ENCODE data around the gene ENOX1.

ENOX1 gene

DNA sequence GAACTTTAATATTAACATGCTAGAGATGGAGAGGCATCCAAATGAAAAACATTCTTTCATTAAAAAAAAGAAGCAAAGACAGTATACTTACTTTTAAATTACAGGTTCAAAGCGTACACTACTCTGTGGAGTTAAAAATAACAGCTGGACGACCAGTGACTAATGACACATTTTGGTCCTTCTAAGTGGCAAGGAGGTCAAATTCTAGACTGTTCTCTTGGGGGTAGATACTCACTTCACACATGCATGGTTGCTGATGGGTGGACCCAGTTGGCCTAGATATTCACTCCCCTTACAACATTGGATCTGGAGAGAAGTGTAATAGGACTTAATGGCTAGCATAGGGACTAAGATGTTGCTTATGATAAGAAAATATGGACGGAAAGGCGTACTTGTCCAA is 461.1 kb downstream of the ENOX1 start:
- Histone ChIP-seq H3K27ac (no peak overlapping the region), H3K36me3 (ENCODE audit: insufficient read depth, low read length) (no peaks in the 10 kb centered on the region), H3K9me3 (ENCODE audit: low read depth, low read length) (no peaks in the 10 kb centered on the region), H3K4me3 (no peak overlapping the region), H3K9ac (ENCODE audit: insufficient read length) (no peak overlapping the region)
- TF ChIP-seq FOXP2 (optimal IDR thresholded peaks at IDR 0.05; ENCODE audit: control extremely low read depth, extremely low read length, insufficient read depth) (no peak), POLR2AphosphoS5 (IDR thresholded peaks at IDR 0.05; ENCODE audit: borderline replicate concordance, low read depth, low read length) (no peak), EZH2 (IDR thresholded peaks at IDR 0.05) (no peak)
- DNase-seq (ENCODE audit: low read depth, low spot score): no peak

DNA sequence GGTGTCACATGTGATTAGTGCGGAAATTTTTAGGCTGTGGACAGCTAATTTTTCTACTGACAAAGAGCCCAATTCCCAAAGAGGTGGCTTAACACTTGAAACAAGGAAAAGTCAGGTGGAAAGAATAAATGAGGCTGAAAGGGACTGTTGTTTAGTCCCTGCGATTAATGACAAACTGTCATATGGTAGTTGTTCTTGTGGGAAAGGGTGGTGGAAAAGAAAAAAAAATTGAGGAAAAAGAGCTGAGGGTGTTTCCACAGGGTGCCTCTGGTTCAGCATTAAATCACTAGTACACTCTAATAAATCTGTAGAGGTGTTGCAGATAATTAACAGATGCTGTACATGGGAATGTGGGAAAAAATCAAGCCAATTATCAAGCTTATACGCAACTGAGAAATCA is 462.6 kb downstream of the ENOX1 start:
- Histone ChIP-seq H3K27ac (no peak overlapping the region), H3K4me3 (no peak overlapping the region), H3K9me3 (ENCODE audit: low read depth, low read length) (no peaks in the 10 kb centered on the region), H3K36me3 (ENCODE audit: insufficient read depth, low read length) (no peaks in the 10 kb centered on the region), H3K9ac (ENCODE audit: insufficient read length) (no peak overlapping the region)
- DNase-seq (ENCODE audit: low read depth, low spot score): no peak
- TF ChIP-seq POLR2AphosphoS5 (IDR thresholded peaks at IDR 0.05; ENCODE audit: borderline replicate concordance, low read depth, low read length) (no peak), FOXP2 (optimal IDR thresholded peaks at IDR 0.05; ENCODE audit: control extremely low read depth, extremely low read length, insufficient read depth) (no peak), EZH2 (IDR thresholded peaks at IDR 0.05) (no peak)

DNA sequence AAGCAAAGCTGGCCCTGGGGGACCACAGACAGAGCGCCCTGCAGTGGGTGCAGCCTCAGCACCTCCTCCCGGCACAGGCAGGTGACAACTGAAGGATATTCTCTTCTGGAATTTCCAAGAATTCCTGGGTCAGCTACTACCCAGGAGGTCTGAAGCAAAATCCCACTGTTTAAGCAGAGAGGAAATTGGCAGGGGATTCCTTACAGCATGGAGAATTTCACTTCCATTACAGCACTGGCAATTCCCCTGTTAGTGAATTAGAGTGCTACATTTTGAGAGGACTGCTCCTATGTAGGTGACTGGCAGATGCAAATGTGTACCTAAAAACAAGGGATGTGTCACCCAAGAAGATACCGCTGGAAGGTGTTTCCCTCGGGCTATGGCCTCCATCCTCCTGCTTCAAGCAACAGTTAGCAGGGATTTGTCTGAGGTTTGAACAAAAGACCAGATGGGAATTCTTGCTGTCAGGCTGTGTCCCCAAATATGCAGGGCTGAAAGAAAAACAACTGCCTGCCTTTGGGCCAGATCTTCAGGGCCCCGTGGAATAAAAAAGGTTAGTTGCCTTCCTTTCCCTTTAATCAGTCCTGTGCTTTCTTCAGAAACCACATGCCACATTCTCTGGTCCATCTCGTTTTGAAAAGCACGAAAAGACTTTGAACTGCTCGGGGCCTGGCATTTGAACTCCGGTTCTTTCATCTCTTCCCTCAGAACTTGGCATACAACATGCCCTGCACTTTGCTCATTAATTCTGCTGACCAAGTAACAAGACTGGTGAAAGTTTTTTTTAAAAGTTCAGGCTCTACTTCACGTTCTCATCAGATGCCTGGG is 466.9 kb downstream of the ENOX1 start:
- TF ChIP-seq EZH2 (IDR thresholded peaks at IDR 0.05): no peak
- TF ChIP-seq POLR2AphosphoS5 (IDR thresholded peaks at IDR 0.05; ENCODE audit: borderline replicate concordance, low read depth, low read length): no peak
- no peak for TF ChIP-seq FOXP2 (optimal IDR thresholded peaks at IDR 0.05; ENCODE audit: control extremely low read depth, extremely low read length, insufficient read depth)
- no peak for DNase-seq (ENCODE audit: low read depth, low spot score)
- no peak overlapping the region for H3K9ac ChIP-seq (ENCODE audit: insufficient read length)
- no peaks in the 10 kb centered on the region for H3K36me3 ChIP-seq (ENCODE audit: insufficient read depth, low read length)
- H3K4me3 ChIP-seq: no peak overlapping the region
- no peak overlapping the region for H3K27ac ChIP-seq
- H3K9me3 ChIP-seq (ENCODE audit: low read depth, low read length): no peaks in the 10 kb centered on the region

DNA sequence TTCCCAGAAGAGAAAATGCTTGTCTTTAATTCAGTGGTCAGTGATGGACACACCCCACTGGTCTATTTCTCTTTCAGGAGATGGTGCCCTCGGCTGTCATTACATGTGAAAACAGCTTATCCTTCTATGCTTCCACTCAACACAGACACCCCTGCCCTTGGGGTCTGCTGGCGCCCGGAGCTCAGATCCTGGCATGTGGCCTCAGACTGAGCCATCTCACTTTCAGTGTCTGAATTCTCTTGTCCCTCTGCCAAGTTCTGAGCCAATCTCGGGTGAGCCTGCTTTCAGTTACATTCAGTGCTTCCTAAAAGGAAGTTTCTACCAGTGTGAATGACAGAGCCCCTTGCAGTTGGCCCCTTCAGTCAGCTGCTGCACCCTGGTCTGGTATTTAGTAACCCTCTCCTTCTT is 469.8 kb downstream of the ENOX1 start:
- H3K9ac ChIP-seq (ENCODE audit: insufficient read length): no peak overlapping the region
- H3K27ac ChIP-seq: no peak overlapping the region
- H3K4me3 ChIP-seq: peak overlapping the region; percentile 58
- H3K36me3 ChIP-seq (ENCODE audit: insufficient read depth, low read length): no peaks in the 10 kb centered on the region
- TF ChIP-seq EZH2 (IDR thresholded peaks at IDR 0.05): no peak
- no peak for TF ChIP-seq POLR2AphosphoS5 (IDR thresholded peaks at IDR 0.05; ENCODE audit: borderline replicate concordance, low read depth, low read length)
- no peak for TF ChIP-seq FOXP2 (optimal IDR thresholded peaks at IDR 0.05; ENCODE audit: control extremely low read depth, extremely low read length, insufficient read depth)
- no peak for DNase-seq (ENCODE audit: low read depth, low spot score)
- no peaks in the 10 kb centered on the region for H3K9me3 ChIP-seq (ENCODE audit: low read depth, low read length)

DNA sequence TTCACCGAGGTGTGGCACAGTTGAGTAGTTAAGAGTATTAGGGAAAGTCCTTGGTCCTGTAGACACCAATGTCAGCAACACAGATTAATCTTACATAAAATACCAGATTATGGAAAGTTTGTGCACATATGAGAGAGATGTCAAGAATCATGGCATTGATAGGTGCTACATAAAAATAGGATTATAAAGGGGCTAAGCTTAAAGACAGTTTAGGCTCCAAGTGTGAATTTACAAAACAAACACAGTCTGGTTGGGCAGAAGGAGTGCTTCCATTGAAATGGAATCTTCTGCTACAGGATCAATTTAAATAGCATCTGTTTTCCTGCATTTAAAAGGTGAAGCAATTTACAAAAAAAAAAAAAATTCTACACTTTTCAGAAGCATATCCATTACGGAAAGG is 470.5 kb downstream of the ENOX1 start:
- Histone ChIP-seq H3K36me3 (ENCODE audit: insufficient read depth, low read length) (no peaks in the 10 kb centered on the region), H3K27ac (no peak overlapping the region), H3K9ac (ENCODE audit: insufficient read length) (no peak overlapping the region), H3K9me3 (ENCODE audit: low read depth, low read length) (no peaks in the 10 kb centered on the region), H3K4me3 (no peak overlapping the region)
- no peak for DNase-seq (ENCODE audit: low read depth, low spot score)
- no peak for TF ChIP-seq FOXP2 (optimal IDR thresholded peaks at IDR 0.05; ENCODE audit: control extremely low read depth, extremely low read length, insufficient read depth)
- TF ChIP-seq POLR2AphosphoS5 (IDR thresholded peaks at IDR 0.05; ENCODE audit: borderline replicate concordance, low read depth, low read length): no peak
- no peak for TF ChIP-seq EZH2 (IDR thresholded peaks at IDR 0.05)

DNA sequence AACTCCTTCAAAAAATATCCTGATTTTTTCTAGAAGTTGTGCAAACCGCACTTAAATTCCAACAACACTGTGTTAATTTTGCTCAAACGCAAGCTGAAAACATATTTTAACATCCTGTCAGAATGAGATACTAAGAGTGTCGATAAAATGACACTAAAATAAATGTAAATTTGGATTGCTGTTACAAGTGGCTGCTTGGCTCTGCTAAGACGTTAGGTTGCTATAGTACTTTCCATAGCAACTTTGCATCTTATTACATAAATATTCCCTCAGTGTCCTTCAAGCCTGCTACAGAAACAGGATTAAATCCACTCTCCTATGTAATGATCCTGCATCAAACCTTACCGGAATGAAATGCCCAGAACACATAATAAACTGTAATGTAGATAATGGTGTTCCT is 471.2 kb downstream of the ENOX1 start:
- no peak overlapping the region for H3K9ac ChIP-seq (ENCODE audit: insufficient read length)
- H3K9me3 ChIP-seq (ENCODE audit: low read depth, low read length): no peaks in the 10 kb centered on the region
- no peaks in the 10 kb centered on the region for H3K36me3 ChIP-seq (ENCODE audit: insufficient read depth, low read length)
- no peak overlapping the region for H3K4me3 ChIP-seq
- H3K27ac ChIP-seq: no peak overlapping the region
- no peak for DNase-seq (ENCODE audit: low read depth, low spot score)
- no peak for TF ChIP-seq FOXP2 (optimal IDR thresholded peaks at IDR 0.05; ENCODE audit: control extremely low read depth, extremely low read length, insufficient read depth)
- TF ChIP-seq EZH2 (IDR thresholded peaks at IDR 0.05): no peak

DNA sequence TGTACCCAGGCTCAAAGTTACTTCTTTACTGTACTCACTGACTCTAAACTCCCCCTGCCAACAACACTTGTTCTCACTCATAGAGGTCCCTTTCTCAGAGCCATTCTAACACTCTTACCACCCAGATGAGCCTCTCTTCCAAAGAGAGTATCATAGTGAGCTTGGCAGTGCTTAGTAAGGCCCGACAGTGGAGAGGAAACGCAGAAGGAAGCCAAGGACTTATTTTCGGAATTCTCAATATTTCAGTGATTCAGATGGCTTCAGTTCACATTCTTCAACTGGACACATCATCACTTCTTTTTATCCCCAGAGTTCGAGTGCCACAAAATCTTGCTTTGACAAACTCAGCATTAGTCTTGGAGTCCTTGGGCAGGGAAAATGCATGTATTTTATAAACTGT is 477.5 kb downstream of the ENOX1 start:
- no peaks in the 10 kb centered on the region for H3K9me3 ChIP-seq (ENCODE audit: low read depth, low read length)
- H3K36me3 ChIP-seq (ENCODE audit: insufficient read depth, low read length): no peaks in the 10 kb centered on the region
- DNase-seq (ENCODE audit: low read depth, low spot score): no peak
- H3K9ac ChIP-seq (ENCODE audit: insufficient read length): no peak overlapping the region
- no peak overlapping the region for H3K4me3 ChIP-seq
- H3K27ac ChIP-seq: no peak overlapping the region
- TF ChIP-seq FOXP2 (optimal IDR thresholded peaks at IDR 0.05; ENCODE audit: control extremely low read depth, extremely low read length, insufficient read depth): no peak
- TF ChIP-seq POLR2AphosphoS5 (IDR thresholded peaks at IDR 0.05; ENCODE audit: borderline replicate concordance, low read depth, low read length): no peak
- TF ChIP-seq EZH2 (IDR thresholded peaks at IDR 0.05): no peak

DNA sequence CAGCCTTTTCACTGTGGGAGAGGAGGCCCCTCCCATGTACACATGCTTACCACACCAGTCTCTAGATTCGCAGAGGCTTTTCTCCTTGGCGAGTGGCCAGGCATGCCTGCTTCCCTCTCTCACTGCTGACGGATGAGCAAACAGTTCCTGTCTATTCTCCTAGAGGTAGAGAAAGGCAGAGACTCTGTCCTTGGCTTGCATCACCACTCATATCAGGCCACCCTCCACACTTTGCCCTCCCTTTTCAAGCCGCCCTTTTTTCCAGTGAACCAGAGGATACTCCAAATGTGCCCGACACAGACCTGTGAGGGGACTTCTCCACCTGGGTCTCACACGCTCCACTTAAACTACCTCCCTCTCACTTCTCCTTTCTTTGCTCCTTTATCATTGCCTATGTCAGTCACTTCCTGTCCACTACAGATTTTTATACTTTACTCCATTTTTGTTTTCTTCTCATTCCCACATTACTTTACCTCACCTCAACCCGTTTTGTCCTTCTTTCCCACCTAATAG is 478.8 kb downstream of the ENOX1 start:
- Histone ChIP-seq H3K4me3 (peak overlapping the region; percentile 47; the same call in 1 of the 2 replicates), H3K27ac (no peak overlapping the region)
- no peak for DNase-seq (ENCODE audit: low read depth, low spot score)

More for the DNA sequence above, 478.8 kb downstream of the ENOX1 start:
- Histone ChIP-seq H3K9me3 (ENCODE audit: low read depth, low read length) (no peaks in the 10 kb centered on the region), H3K9ac (ENCODE audit: insufficient read length) (no peak overlapping the region), H3K36me3 (ENCODE audit: insufficient read depth, low read length) (no peaks in the 10 kb centered on the region)
- TF ChIP-seq FOXP2 (optimal IDR thresholded peaks at IDR 0.05; ENCODE audit: control extremely low read depth, extremely low read length, insufficient read depth) (no peak), EZH2 (IDR thresholded peaks at IDR 0.05) (no peak), POLR2AphosphoS5 (IDR thresholded peaks at IDR 0.05; ENCODE audit: borderline replicate concordance, low read depth, low read length) (no peak)

All from SK-N-MC (cell line).